ENCODE data around the gene VPS16.

DNA sequence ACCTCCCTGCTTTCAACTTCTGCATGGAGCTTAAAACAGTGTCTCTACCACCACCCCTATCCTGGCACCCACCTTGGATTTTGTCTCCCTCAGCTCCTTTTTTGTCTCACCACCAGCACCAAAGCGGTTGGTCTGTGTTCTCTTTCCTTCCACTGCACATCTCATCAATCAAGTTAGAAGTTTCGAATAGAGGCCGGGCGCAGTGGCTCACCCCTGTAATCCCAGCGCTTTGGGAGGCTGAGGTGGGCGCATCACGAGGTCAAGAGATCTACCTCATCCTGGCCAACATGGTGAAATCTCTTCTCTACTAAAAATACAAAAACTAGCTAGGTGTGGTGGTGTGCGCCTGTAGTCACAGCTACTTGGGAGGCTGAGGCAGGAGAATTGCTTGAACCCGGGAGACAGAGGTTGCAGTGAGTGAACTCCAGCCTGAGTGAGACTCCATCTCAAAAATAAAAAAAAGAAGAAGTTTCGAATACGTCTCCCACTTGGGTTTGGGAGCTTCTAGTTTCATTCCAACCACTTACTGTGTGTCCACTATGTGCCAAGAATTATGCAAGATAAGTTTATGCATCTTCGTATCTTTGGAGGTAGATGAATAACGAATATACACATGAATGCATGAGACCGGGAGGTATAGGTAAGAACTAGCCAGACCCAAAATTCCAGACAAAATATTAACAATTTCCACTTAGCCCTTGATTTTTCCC, 6.0 kb upstream of the VPS16 start:
- TF ChIP-seq CTCF (IDR thresholded peaks at IDR 0.05) (no peak), POLR2AphosphoS5 (IDR thresholded peaks at IDR 0.05) (no peak)

Measured in stomach (tissue), 4 donors.